ENCODE measurements around the gene SKOR1.

The SKOR1 gene

GRCh38 chr15:67824976-67825880 lies at the start of gene SKOR1:
Gene SKOR1, plus strand, starts transcription at chr15:67825509. Its CDS starts 94 bp downstream, at chr15:67825603.
- Histone ChIP-seq H3K4me1 (ENCODE audit: insufficient read depth, low read length) (peaks cover 45% of the 10 kb centered on the region), H3K9me3 (ENCODE audit: low read length) (peaks cover 6% of the 10 kb centered on the region), H2AFZ (ENCODE audit: low read depth, low read length) (no peak within 1 kb of the TSS), H3K4me3 (ENCODE audit: low read length) (no peak within 1 kb of the TSS), H3K36me3 (ENCODE audit: insufficient read depth, low read length) (no peaks in the 10 kb centered on the region), H3K27me3 (ENCODE audit: insufficient read depth, low read length) (peaks cover 96% of the 10 kb centered on the region)

GRCh38 chr15:67775998-67776397 lies 49.3 kb upstream of the SKOR1 start:
- Histone ChIP-seq H3K9me3 (ENCODE audit: low read length) (no peaks in the 10 kb centered on the region), H3K36me3 (ENCODE audit: insufficient read depth, low read length) (no peaks in the 10 kb centered on the region), H3K4me1 (ENCODE audit: insufficient read depth, low read length) (peaks cover 24% of the 10 kb centered on the region), H2AFZ (ENCODE audit: low read depth, low read length) (no peak overlapping the region), H3K27me3 (ENCODE audit: insufficient read depth, low read length) (no peaks in the 10 kb centered on the region), H3K4me3 (ENCODE audit: low read length) (no peak overlapping the region)

- H3K4me3 ChIP-seq (ENCODE audit: low read length), result no peak overlapping the region
- peaks cover 28% of the 10 kb centered on the region for H3K4me1 ChIP-seq (ENCODE audit: insufficient read depth, low read length)
- H3K36me3 ChIP-seq (ENCODE audit: insufficient read depth, low read length), result no peaks in the 10 kb centered on the region
- H3K9me3 ChIP-seq (ENCODE audit: low read length), result no peaks in the 10 kb centered on the region
- no peaks in the 10 kb centered on the region for H3K27me3 ChIP-seq (ENCODE audit: insufficient read depth, low read length)
- no peak overlapping the region for H2AFZ ChIP-seq (ENCODE audit: low read depth, low read length)
Measured at GRCh38 chr15:67776600-67776999, 48.7 kb upstream of the SKOR1 start.

GRCh38 chr15:67777071-67777470 lies 48.2 kb upstream of the SKOR1 start:
- H3K4me1 ChIP-seq (ENCODE audit: insufficient read depth, low read length), result peaks cover 32% of the 10 kb centered on the region
- H2AFZ ChIP-seq (ENCODE audit: low read depth, low read length), result no peak overlapping the region
- no peaks in the 10 kb centered on the region for H3K9me3 ChIP-seq (ENCODE audit: low read length)
- H3K4me3 ChIP-seq (ENCODE audit: low read length), result no peak overlapping the region
- no peaks in the 10 kb centered on the region for H3K27me3 ChIP-seq (ENCODE audit: insufficient read depth, low read length)
- no peaks in the 10 kb centered on the region for H3K36me3 ChIP-seq (ENCODE audit: insufficient read depth, low read length)

GRCh38 chr15:67777773-67778172 lies 47.5 kb upstream of the SKOR1 start:
- no peaks in the 10 kb centered on the region for H3K27me3 ChIP-seq (ENCODE audit: insufficient read depth, low read length)
- H3K36me3 ChIP-seq (ENCODE audit: insufficient read depth, low read length), result no peaks in the 10 kb centered on the region
- peaks cover 35% of the 10 kb centered on the region for H3K4me1 ChIP-seq (ENCODE audit: insufficient read depth, low read length)
- H3K4me3 ChIP-seq (ENCODE audit: low read length), result no peak overlapping the region
- H2AFZ ChIP-seq (ENCODE audit: low read depth, low read length), result no peak overlapping the region
- no peaks in the 10 kb centered on the region for H3K9me3 ChIP-seq (ENCODE audit: low read length)

- H3K27me3 ChIP-seq (ENCODE audit: insufficient read depth, low read length), result no peaks in the 10 kb centered on the region
- H2AFZ ChIP-seq (ENCODE audit: low read depth, low read length), result no peak overlapping the region
- H3K9me3 ChIP-seq (ENCODE audit: low read length), result no peaks in the 10 kb centered on the region
- H3K4me1 ChIP-seq (ENCODE audit: insufficient read depth, low read length), result peaks cover 37% of the 10 kb centered on the region
- H3K4me3 ChIP-seq (ENCODE audit: low read length), result no peak overlapping the region
- H3K36me3 ChIP-seq (ENCODE audit: insufficient read depth, low read length), result no peaks in the 10 kb centered on the region
Measured at GRCh38 chr15:67778968-67779548, 46.3 kb upstream of the SKOR1 start.

- Histone ChIP-seq H2AFZ (ENCODE audit: low read depth, low read length) (no peak overlapping the region), H3K36me3 (ENCODE audit: insufficient read depth, low read length) (no peaks in the 10 kb centered on the region), H3K4me3 (ENCODE audit: low read length) (no peak overlapping the region), H3K27me3 (ENCODE audit: insufficient read depth, low read length) (no peaks in the 10 kb centered on the region), H3K9me3 (ENCODE audit: low read length) (no peaks in the 10 kb centered on the region), H3K4me1 (ENCODE audit: insufficient read depth, low read length) (peaks cover 37% of the 10 kb centered on the region)
Measured at GRCh38 chr15:67779549-67780111, 45.7 kb upstream of the SKOR1 start.

- Histone ChIP-seq H3K27me3 (ENCODE audit: insufficient read depth, low read length) (no peaks in the 10 kb centered on the region), H3K4me3 (ENCODE audit: low read length) (no peak overlapping the region), H3K36me3 (ENCODE audit: insufficient read depth, low read length) (no peaks in the 10 kb centered on the region), H2AFZ (ENCODE audit: low read depth, low read length) (no peak overlapping the region), H3K4me1 (ENCODE audit: insufficient read depth, low read length) (peaks cover 37% of the 10 kb centered on the region), H3K9me3 (ENCODE audit: low read length) (no peaks in the 10 kb centered on the region)
Measured at GRCh38 chr15:67781061-67781460, 44.2 kb upstream of the SKOR1 start.

GRCh38 chr15:67781907-67782690 lies 43.2 kb upstream of the SKOR1 start:
- Histone ChIP-seq H3K27me3 (ENCODE audit: insufficient read depth, low read length) (no peaks in the 10 kb centered on the region), H3K4me3 (ENCODE audit: low read length) (no peak overlapping the region), H3K9me3 (ENCODE audit: low read length) (no peaks in the 10 kb centered on the region), H3K36me3 (ENCODE audit: insufficient read depth, low read length) (no peaks in the 10 kb centered on the region), H3K4me1 (ENCODE audit: insufficient read depth, low read length) (peaks cover 40% of the 10 kb centered on the region), H2AFZ (ENCODE audit: low read depth, low read length) (no peak overlapping the region)

GRCh38 chr15:67782691-67782991 lies 42.7 kb upstream of the SKOR1 start:
- Histone ChIP-seq H3K4me3 (ENCODE audit: low read length) (no peak overlapping the region), H3K27me3 (ENCODE audit: insufficient read depth, low read length) (no peaks in the 10 kb centered on the region), H3K4me1 (ENCODE audit: insufficient read depth, low read length) (peaks cover 38% of the 10 kb centered on the region), H2AFZ (ENCODE audit: low read depth, low read length) (no peak overlapping the region), H3K36me3 (ENCODE audit: insufficient read depth, low read length) (no peaks in the 10 kb centered on the region), H3K9me3 (ENCODE audit: low read length) (no peaks in the 10 kb centered on the region)

- Histone ChIP-seq H3K36me3 (ENCODE audit: insufficient read depth, low read length) (no peaks in the 10 kb centered on the region), H3K27me3 (ENCODE audit: insufficient read depth, low read length) (no peaks in the 10 kb centered on the region), H3K4me1 (ENCODE audit: insufficient read depth, low read length) (peaks cover 35% of the 10 kb centered on the region), H3K4me3 (ENCODE audit: low read length) (no peak overlapping the region), H3K9me3 (ENCODE audit: low read length) (no peaks in the 10 kb centered on the region), H2AFZ (ENCODE audit: low read depth, low read length) (no peak overlapping the region)
Measured at GRCh38 chr15:67783303-67783702, 42.0 kb upstream of the SKOR1 start.

- no peak overlapping the region for H2AFZ ChIP-seq (ENCODE audit: low read depth, low read length)
- H3K4me1 ChIP-seq (ENCODE audit: insufficient read depth, low read length), result peaks cover 27% of the 10 kb centered on the region
- H3K36me3 ChIP-seq (ENCODE audit: insufficient read depth, low read length), result no peaks in the 10 kb centered on the region
- no peak overlapping the region for H3K4me3 ChIP-seq (ENCODE audit: low read length)
- H3K27me3 ChIP-seq (ENCODE audit: insufficient read depth, low read length), result no peaks in the 10 kb centered on the region
- no peaks in the 10 kb centered on the region for H3K9me3 ChIP-seq (ENCODE audit: low read length)
Measured at GRCh38 chr15:67784090-67784781, 41.1 kb upstream of the SKOR1 start.
